GM12865 (cell line): ENCODE measurements around the gene OLR1.

Experiments
- DNase-seq: peaks from one replicate; pipeline ENCODE4 v3.0.0; 2010; ENCODE audit warnings: low read depth
- H3K4me3 ChIP-seq: 2 replicates; pipeline ENCODE4 v1.5.1; 2011; ENCODE audit warnings: mild to moderate bottlenecking, low read depth, low read length, control low read depth
- CTCF ChIP-seq: IDR thresholded peaks from 2 replicates; pipeline ENCODE4 v1.5.1; 2011; ENCODE audit warnings: low read length, control low read depth, low read depth, inconsistent platforms; ENCODE audit not compliant: insufficient read depth; ENCODE audit errors: missing control alignments

Gene OLR1

GRCh38 chr12:10121278-10121677, 50.7 kb downstream of the OLR1 start:
- no peak for DNase-seq
- no peak overlapping the region for H3K4me3 ChIP-seq

GRCh38 chr12:10119066-10119465, 52.9 kb downstream of the OLR1 start:
- H3K4me3 ChIP-seq, result no peak overlapping the region
- TF ChIP-seq CTCF, result no peak
- no peak for DNase-seq

More at GRCh38 chr12:10121278-10121677, 50.7 kb downstream of the OLR1 start:
- TF ChIP-seq CTCF, result no peak

GRCh38 chr12:10115890-10116289, 56.0 kb downstream of the OLR1 start:
- no peak for TF ChIP-seq CTCF
- H3K4me3 ChIP-seq, result no peak overlapping the region

GRCh38 chr12:10115311-10115710, 56.6 kb downstream of the OLR1 start:
- TF ChIP-seq CTCF, result no peak
- no peak overlapping the region for H3K4me3 ChIP-seq
- no peak for DNase-seq

More at GRCh38 chr12:10115890-10116289, 56.0 kb downstream of the OLR1 start:
- no peak for DNase-seq

GRCh38 chr12:10113920-10114319, 58.0 kb downstream of the OLR1 start:
- TF ChIP-seq CTCF, result no peak
- DNase-seq, result no peak

GRCh38 chr12:10113075-10113474, 58.9 kb downstream of the OLR1 start:
- DNase-seq, result no peak
- no peak overlapping the region for H3K4me3 ChIP-seq
- no peak for TF ChIP-seq CTCF

More at GRCh38 chr12:10113920-10114319, 58.0 kb downstream of the OLR1 start:
- no peak overlapping the region for H3K4me3 ChIP-seq

GRCh38 chr12:10111451-10111850, 60.5 kb downstream of the OLR1 start:
- DNase-seq, result no peak
- no peak overlapping the region for H3K4me3 ChIP-seq
- no peak for TF ChIP-seq CTCF
